Activated CD4-positive, CD25-positive, alpha-beta regulatory T cell treated with anti-CD3 and anti-CD28 coated beads, Interleukin-2, amount 50 U/mL, for 16 hours (primary cell): ENCODE data around the gene GNB1L.

Source experiments
- DNase-seq: peaks from one replicate; pipeline ENCODE4 v3.0.0-alpha.2; 2020; ENCODE audit warnings: low read depth, low spot score

The GNB1L gene

DNA sequence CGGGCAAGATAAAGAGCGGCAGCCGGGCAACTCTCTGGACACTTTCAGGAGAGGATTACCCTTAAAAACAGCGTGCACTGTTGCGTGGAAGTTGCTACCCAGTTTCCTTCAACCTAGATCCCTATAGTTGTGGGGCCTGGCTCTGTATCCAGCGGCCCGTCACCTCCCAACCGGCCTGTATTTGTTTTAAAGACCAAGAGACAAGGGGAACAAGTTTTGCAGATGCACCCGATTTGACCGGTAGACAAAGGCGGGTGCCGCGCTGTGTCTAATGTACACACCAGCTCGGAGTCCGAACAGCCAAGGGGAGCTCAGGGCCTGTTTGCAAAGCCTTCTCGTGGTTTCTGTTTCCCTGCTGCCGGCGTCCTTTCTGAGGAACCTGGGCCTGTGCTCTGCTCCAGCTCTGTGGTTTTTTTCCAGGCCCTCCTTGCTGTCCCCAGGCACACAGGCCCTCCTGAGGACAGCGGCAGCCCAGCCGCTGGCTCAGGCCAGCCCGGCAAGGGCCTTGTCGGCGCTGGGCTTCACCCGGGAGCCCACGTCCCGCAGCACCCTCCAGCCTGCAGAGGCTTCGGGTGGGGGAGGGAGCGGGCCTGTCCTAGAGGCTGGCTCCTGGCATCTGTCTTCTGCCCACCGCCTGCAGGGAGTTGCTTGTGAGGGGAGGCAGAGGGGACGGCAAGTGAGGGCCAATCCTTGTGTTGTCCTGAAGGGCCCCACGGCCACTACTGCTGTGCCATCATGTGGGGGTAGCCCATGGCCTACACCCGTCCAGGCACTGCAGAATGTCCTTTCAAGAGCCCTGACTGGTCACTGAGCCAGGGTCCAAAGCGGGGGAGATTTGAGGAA is 92.7 kb downstream of the GNB1L start:
- DNase-seq, result no peak

DNA sequence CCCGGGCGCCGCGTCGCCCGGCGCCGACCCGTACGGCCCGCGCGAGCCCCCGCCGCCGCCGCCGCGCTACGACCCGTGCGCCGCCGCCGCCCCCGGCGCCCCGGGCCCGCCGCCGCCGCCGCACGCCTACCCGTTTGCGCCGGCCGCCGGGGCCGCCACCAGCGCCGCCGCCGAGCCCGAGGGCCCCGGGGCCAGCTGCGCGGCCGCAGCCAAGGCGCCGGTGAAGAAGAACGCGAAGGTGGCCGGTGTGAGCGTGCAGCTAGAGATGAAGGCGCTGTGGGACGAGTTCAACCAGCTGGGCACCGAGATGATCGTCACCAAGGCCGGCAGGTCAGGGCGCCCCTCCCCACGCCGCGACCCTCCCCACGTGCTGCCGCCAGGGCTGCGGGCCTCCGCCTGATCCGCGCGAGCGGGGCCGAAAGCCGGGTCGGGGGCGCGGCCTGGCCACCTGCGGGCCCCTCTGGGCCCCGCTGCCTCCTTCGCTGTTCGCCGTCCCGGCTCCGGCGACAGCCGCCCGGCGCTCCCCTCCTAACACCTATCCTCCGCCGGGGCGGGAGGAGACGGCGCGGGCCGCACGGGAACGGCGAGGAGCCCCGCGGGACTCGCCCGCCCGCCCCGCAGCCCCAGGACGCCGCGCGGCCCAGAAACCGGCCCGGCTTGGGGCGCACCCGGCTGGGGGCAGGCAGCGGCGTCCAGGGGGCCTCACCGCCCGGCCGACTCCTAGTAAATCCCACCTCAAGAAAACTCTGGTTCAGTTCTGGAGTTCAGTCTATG is 93.5 kb downstream of the GNB1L start:
- no peak for DNase-seq

DNA sequence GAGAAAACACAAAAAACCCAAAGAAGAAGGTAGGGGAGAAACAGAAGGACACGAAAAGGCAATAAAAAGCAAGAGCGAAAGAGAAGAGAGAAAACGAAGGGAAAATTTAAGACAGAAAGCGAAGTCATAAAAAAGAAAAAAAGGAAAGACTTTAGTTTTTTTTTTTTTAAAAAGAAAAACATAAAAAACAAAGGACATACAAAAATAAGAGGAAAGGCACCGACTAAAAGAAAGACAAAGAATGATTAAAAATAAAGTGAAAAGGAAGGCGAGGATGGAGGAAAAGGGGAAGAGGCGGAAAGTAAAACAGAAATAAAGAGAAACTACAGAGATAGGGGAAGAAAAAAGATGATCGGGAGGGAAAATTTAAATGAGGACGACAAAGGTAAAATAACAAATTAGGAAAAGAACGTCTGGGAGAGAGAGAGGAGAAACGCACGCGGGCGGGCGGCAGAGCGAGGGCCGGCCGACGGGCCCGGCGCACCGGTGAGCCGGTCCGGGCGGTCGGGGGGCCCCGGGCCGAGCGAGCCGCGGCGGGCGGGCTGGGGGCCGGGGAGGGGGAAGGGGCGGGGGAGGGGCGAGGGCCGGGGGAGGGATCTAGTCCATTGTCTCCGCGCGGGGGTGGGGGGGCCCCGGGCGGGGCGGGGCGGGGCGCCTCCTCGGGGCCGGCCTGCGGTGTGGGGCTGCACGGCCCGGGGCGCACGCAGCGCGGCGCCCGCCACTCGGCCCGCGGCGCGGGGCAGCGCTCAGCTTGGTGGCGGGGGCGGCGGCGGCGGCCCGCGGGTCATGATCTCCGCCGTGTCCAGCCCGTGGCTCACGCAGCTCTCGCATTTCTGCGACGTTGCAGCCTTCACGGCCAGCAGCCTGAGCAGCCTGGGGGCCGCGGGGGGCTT is 94.4 kb downstream of the GNB1L start, which contains the start of gene TBX1:
Gene TBX1, plus strand, starts transcription at position 721 of the 893 bp plus-strand sequence. Its CDS starts 66 bp downstream, at position 787.
- DNase-seq, result no peak

DNA sequence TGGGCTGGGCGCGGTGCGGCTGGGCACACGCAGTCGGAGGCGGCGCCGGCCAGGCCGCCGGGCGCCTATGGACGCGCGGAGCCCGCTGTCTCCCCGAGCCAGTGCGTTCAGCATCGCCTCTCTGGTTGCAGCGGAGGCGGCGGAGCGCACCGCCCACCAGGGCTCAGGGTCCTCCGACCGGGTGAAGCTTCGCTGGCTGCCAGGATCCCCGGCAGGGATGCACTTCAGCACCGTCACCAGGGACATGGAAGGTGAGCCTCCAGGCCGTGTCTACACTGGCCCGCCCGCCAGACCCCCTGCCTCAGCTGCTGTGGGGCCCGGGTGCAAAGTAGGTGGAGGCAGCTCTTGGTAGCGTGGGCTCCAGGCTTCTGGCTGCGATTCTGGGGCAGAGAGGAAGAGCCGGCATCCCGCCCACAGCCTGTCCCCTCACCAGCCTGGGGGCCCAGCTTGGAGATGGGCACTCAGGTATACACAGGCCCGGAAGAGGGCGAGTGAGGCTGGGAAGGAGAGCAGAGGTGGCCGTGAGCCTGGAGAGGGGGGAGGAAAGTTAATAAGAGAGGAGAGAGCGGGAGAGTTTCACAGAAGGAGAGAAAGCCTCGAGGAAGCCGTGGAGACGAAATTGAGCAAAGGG is 95.1 kb downstream of the GNB1L start:
- DNase-seq, result no peak

DNA sequence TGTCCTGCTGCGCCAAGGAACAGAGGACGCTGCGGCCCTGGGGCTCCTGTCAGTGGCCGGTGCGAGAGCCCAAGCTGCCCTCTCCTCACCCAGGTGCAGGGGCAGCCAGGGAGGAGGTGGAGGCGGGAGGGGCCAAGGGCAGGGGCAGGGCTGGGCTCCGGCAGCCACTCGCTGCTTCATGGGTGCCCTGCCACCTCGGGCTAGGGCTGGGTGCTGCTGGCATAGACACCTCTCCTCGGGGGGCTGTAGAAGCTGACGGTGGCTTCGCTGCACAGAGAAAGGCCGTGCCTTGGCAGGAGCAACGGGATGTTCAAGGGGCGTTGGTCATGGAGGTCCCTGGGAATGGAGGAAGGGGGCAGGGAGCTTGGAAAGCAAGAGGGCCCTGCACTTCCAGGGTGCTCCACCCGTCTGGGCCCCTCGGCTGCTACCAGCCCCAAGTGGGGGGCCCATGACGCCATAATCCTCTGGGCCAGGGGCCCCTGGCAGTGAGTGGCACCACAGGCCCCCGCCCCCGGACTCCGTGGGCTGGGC is 95.7 kb downstream of the GNB1L start:
- no peak for DNase-seq

DNA sequence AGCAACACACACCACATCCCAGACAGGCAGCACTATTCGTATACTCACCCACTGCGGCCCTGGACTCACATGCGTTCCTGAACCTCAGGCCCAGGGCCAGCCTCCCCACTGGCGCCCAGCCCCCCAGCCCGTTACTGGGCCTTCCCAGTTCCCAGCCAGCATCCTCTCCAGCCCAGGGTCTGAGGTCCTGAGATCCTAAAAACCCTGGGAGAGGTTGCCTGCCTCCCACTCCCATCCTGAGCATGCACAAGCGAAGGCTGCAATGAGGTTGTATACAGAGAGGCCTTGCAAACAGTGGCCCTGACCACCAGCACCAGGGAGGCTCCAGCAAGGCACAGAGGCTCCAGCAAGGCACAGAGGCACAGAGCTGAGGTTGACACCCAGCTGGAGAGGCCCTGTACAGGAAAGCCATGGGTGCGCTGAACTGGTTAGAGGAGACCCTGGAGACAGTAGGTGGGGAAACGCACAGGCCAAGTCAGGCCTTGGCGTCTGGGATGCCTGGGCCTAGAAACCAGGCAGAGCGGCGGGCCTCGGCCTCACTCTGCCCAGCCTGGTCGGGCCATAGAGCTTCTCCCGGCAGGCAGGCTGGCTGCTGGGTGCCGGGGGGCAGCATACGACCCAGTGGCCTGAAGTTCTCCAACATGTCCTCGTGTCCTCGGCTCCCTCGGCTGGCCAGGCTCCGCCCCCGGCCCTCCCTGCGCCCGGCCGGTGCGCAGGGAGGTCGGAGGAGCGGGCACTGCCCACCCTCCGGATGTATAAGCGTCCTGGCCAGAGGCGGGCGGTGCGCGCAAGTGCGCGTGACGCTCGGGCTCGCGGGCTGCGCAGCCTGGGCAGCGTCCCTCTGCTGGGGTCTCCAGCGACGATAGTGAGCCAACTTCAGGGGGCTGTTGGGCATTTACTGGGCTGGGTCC is 96.4 kb downstream of the GNB1L start:
- no peak for DNase-seq

DNA sequence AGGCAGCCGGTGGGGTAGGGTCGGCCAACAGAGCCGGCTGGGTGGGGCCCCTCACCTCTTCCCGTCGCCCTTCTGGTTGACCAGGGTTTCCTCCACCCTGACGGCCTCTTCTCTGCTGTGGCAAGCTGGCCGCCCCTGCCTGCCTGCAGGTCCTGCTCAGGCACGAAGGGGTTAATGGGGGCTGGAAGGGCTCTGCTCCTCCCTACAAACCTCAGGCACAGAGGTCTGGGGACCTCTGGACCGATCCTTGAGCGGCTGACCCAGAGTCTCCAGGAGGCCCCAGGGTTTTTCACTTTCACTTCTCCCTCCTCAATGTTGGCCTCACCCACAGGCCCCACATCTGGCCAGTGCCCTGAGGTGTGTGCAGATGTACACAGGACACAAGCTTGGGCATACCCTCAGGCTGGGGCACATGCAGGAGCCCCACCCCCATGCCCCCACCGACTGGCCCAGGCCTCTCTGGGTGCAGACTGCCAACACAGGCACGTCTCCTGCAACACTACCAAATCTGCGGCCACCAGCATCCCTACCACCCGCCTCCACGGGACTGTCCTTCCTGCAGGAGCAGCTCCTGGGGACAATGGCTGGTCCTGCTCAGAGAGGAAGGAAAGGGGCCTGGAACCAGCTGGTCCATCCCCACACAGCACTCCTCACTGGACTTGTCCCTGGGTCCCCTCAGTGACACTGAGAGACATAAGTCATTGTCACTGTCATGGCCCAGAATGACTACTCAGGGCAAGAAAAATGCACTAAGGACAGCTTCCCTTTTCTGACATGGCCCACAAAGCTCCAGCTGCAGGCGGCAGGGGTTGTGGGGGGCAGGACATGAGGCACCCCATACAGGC is 97.3 kb downstream of the GNB1L start:
- DNase-seq, result no peak

DNA sequence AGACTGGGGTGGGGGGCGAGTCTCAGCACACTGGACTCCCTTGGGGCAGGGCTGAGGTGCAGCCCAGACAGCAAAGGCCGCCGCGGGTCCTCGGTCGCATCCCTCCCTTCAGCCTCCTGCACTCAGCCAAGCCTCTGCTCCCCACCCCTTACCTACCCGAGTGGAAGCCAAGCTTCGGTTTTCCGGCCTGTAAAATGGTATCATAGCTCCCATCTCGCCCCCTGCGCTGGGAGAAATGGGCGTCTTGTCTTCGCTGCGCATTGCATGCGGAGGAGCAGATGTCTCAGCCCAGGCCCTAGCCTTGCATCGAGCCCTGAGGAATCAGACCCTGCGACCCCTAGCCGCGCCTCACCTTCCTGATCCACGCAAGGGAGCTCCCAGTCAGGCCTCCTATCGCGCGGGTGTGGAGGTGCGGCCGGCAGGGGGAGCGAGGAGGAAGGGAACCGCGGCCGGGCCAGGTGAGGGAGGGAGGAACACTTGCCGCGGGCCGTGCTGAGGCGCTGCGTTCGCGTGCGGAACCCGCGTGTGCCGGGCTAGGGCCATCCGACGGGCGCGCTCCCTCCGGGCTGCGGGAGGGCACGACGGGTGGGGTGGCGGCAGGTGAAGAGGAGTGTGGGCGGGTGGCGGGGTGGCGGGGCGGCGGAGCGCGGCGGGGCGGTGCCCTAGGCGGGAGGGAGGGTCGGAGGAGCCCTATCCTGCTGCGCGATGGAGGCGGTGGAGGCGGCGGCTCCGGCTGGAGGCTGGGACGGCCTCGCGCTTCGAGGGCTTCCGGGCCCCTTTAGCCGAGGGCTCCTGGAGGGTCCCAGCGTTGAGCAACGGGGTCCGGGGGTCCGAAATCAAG is 98.2 kb downstream of the GNB1L start:
- DNase-seq, result peak; percentile 29

DNA sequence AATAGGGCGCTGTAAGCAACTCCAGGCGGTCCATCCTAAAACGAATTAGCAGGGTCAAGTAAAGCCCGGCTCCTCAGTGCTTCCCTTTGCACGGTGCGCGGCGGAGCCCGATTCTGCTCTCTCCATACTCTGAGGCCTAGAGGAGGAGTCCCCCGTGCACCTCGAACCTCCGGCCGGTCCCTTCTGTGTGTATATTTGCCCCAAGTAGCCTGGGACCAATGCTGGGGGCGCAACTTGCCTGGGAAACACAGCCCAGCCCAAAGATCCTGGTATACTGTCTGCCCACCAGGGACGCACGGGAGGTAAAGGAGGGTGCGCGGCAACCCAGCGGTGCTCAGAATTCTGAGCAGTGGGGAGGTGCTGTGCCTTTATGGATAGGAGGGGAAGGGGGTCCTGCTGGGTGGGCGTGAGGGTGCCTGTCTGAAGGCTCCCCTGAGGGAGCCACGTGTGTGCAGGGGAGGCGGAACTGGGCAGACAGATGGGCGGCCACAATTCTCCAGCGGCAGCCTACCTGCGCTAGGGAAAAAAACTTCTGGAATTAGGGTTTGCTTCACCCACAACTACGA is 98.9 kb downstream of the GNB1L start:
- no peak for DNase-seq

DNA sequence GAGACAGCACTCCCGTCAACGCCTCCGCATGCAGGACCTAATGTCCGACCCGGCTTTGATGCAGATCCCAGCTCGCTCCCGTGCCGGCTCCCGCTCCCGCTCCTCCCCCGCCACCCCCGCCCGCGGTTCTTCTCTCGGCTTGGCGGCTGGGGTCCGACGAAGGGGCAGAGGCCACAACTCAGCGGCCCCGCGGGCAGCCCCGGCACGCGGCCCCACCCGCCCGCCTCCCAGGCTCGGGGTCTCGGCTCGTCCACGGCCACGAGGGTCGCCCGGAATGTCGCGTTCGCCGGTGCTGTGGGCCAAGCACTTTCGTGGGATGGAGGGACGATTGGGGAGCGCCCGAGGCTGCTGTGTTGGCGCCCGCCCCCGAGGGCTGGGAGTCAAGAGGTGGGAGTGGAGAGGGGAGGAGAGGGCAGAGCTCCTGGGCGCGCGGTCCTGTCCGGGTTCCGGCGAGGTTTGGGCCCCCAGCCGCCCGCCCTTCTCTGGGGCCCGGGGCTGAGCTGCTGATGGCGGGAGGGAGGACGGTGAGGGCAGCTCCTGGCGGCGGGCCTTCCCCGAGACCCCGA is 99.4 kb downstream of the GNB1L start:
- no peak for DNase-seq

DNA sequence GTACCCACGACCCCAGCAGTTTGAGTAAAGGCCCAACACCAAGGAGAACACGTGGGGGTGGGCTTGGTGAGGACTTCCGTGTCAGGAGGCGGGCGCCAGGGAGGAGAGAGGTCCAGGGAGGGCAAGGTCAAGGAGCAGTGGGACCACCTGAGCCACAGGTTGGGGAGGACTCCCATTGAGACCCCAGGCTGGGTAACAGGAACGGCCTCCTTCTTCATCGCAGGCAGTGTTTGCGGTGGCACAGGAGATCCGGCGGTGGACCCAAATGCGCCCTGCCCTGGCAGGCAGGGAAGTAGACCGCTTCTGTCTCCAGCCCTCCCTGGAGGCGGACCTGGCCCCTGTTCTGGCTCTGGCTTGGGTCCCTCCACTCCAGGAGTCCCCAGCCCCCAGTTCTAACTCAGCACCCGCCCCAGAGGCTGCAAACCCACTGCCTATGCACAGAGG is 100.0 kb downstream of the GNB1L start:
- no peak for DNase-seq

DNA sequence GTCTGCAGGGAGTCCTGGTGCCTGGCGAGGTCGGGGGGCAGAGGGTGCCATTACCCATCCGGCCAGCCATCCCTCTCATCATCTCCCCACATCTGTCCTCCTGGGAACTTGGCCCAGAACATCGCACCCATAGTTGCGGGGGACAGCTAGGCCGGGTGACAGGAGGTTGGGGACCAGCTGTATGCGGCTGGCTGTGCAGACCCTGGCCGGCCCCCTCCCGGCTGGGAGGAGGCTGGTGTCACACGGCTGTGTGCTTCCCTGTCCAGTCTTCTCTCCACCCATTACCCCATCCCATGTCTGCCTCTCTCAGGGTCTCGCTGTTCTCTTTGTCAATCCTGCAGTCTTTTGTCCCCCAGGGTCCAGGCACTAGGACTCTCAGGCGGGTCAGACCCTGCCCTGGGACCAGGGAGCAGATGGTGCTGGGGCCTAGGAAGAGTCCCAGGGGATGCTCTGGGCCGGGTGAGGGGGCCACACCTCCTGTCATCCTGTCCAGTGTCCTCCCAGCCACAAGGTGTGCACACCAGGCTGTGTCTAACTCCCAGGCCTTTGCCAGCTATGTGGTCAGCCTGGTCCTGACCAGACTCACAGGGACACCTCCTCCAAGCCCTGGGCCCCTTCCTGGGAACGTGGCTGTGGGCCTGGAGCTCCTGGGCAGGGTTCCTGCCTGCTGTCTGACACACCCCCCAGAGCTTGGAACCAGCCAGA is 100.5 kb downstream of the GNB1L start:
- DNase-seq, result no peak

DNA sequence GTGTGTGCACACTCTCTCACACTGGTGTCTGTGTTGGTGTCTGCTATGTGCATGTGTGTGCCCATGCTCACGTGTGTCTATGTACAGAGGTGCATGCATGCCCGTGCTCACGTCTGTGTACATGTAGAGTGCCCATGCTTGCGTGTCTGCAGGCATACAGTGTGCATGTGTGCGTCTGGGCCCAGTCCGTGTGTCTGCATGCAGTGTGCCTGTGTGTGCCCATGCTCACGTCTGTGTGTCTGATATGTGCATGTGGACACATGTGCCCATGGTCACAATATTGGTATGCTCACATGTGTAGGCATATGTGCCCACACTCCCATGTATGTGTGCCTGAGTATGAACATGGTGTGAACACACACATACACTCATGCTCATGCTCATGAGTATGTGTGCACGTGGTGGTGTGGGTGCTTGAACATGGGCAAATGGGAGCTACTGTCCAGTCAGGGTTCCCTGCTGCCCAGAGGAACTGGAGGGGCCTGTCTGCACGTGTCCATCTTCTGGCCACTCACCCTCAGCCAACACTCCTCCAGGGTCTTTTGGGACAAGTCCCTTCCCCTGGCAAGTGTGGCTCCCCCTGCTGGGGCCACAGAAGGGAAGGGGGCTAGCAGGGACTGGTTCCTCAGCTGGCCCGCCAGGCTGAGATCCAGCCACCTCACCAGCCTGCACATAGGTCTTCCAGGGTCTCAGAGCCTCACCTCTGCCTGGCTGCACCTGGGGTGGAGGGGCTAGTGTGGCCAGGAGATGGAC is 101.4 kb downstream of the GNB1L start:
- DNase-seq, result no peak

DNA sequence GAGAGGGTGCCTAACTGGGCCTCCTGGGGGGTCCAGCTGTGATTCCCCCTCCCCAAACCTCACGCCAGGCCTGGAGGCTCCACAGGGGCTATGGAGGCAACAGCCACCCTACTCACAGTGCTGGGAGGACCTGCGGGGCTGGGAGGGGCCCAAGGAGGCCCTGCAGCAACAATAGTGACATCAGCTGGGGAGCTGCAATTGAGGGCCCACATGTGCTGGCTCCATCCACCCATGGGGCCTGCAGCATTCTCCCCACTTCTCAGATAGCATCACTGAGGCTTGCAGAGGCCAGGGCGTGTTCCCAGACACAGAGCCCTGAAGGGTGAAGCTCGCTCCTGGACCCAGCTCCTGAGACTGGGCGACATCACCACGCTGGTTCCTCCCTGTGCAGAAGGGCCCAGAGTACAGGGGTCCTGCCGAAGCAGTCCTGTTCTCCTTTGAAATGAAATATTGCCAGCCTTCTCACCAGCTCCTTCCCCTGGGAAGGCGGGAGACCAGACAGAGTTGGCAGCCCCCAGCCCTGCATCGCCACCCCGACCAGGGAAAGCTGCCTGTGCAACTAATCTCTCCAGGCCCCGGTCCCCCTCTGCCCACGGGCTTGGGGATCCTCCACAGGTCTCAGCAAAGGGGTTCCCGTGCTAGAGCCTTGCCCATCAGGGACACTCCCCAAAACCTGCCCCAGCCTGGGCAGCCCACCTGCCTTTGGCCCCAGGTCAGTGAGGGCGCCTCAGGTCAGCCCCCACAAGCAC is 103.0 kb downstream of the GNB1L start:
- DNase-seq, result no peak
